A549 (cell line): Measurements from ENCODE around the gene PDZK1IP1. TPM values are rescaled to one million over a fixed set of nuclear protein-coding genes. Genes with fewer than 3 reads are reported as not detected.
A peak's percentile ranks its signal among the peaks of the same experiment; 100 is the strongest.

ENCODE experiments used
- ATAC-seq, 2 experiments: fragments of 200-7000 bp in 1 of 2; fragments of >200 bp in 1 of 2; cut with Nextera tagmentation in 1 of 2; cut with Tn5 transposase in 1 of 2; 3 replicates each; pipeline versions ENCODE4 v1.8.0 to v1.9.1; 2018 to 2020; ENCODE audit warnings: mild to moderate bottlenecking in 1 of 2, moderate library complexity in 1 of 2
- CTCF ChIA-PET: fragments of 300-600 bp; sonication (Branson Sonifier 250); formaldehyde crosslinking; extraction: SDS; loops from one replicate; lab custom pipeline; 2021; ENCODE audit warnings: antibody characterized with exemption, inconsistent platforms; lab: Yijun Ruan, JAX
- POLR2A ChIA-PET: fragments of 350-600 bp; formaldehyde crosslinking; extraction: SDS; loops from one replicate; lab custom pipeline; 2021; ENCODE audit warnings: antibody characterized with exemption, inconsistent platforms; lab: Yijun Ruan, JAX
- DNase-seq, 2 experiments: peaks; one replicate each; pipeline versions ENCODE4 v3.0.0 to v3.0.0-alpha.2; 2011 to 2016; ENCODE audit warnings: low read depth in 1 of 2, low spot score in 1 of 2
- FAIRE-seq: peaks from 2 replicates; lab custom pipeline; 2011; peaks lifted over from hg19 to GRCh38; lab: Jason Lieb, UNC
- H3K27ac ChIP-seq, 2 experiments: fragments of >200 bp; sonication (Bioruptor Twin); formaldehyde crosslinking; 3 replicates each; pipeline ENCODE4 v1.5.1; 2016 to 2017
- H3K4me1 ChIP-seq: fragments of >200 bp; sonication (Bioruptor Twin); formaldehyde crosslinking; 3 replicates; pipeline ENCODE4 v1.6.1; 2016
- H3K4me2 ChIP-seq: fragments of >200 bp; sonication (Bioruptor Twin); formaldehyde crosslinking; 3 replicates; pipeline ENCODE4 v1.6.1; 2016
- H3K4me3 ChIP-seq: fragments of >200 bp; sonication (Bioruptor Twin); formaldehyde crosslinking; 3 replicates; pipeline ENCODE4 v1.5.1; 2016
- H3K9me3 ChIP-seq: fragments of >200 bp; sonication (Bioruptor Twin); formaldehyde crosslinking; 3 replicates; pipeline ENCODE4 v1.6.1; 2016
- BHLHE40 ChIP-seq: IDR thresholded peaks from 2 replicates; pipeline ENCODE4 v1.6.1; 2012; ENCODE audit warnings: low read depth, low read length, inconsistent platforms
- CBX2 ChIP-seq: fragments of 200-600 bp; sonication (generic); IDR thresholded peaks from 2 replicates; pipeline ENCODE4 v1.6.1; 2016; ENCODE audit warnings: low read depth, mild to moderate bottlenecking, borderline replicate concordance
- CBX8 ChIP-seq: fragments of 200-600 bp; sonication (generic); IDR thresholded peaks from 2 replicates; pipeline ENCODE4 v1.6.1; 2016
- CHD2 ChIP-seq: fragments of 150-350 bp; IDR thresholded peaks from 2 replicates; pipeline ENCODE4 v1.6.1; 2014; ENCODE audit warnings: low read length; ENCODE audit not compliant: partially characterized antibody
- CHD4 ChIP-seq: fragments of 200-600 bp; sonication (generic); IDR thresholded peaks from 2 replicates; pipeline ENCODE4 v1.6.1; 2016; ENCODE audit warnings: antibody characterized with exemption, mild to moderate bottlenecking, borderline replicate concordance
- ESRRA ChIP-seq: fragments of 150-350 bp; IDR thresholded peaks from 2 replicates; pipeline ENCODE4 v1.6.1; 2014; ENCODE audit warnings: mild to moderate bottlenecking, low read length, borderline replicate concordance
- FOSB ChIP-seq: fragments of 250-450 bp; sonication (Bioruptor Pico); IDR thresholded peaks from 2 replicates; pipeline ENCODE4 v1.5.0; 2020; ENCODE audit warnings: mild to moderate bottlenecking, moderate library complexity
- FOXS1 ChIP-seq: fragments of 250-450 bp; sonication (Bioruptor Pico); IDR thresholded peaks from 2 replicates; pipeline ENCODE4 v1.5.0; 2020; ENCODE audit warnings: mild to moderate bottlenecking, moderate library complexity
- GATA3 ChIP-seq: IDR thresholded peaks from 2 replicates; pipeline ENCODE4 v1.6.1; 2012; ENCODE audit warnings: borderline replicate concordance
- HDAC2 ChIP-seq: fragments of 200-600 bp; sonication (generic); IDR thresholded peaks from 2 replicates; pipeline ENCODE4 v1.6.1; 2016
- HEYL ChIP-seq: fragments of 250-450 bp; sonication (Bioruptor Pico); IDR thresholded peaks from 2 replicates; pipeline ENCODE4 v1.8.0; 2021; ENCODE audit warnings: mild to moderate bottlenecking, moderate library complexity
- HOXB13 ChIP-seq: fragments of 250-450 bp; sonication (Bioruptor Pico); IDR thresholded peaks from 2 replicates; pipeline ENCODE4 v1.5.0; 2020; ENCODE audit warnings: low read depth, mild to moderate bottlenecking, moderate library complexity
- HOXB5 ChIP-seq: fragments of 250-450 bp; sonication (Bioruptor Pico); IDR thresholded peaks from 2 replicates; pipeline ENCODE4 v1.5.0; 2020; ENCODE audit warnings: mild to moderate bottlenecking, moderate library complexity
- NR3C1 ChIP-seq: fragments of >200 bp; sonication (Bioruptor Twin); formaldehyde crosslinking; IDR thresholded peaks from 3 replicates; pipeline ENCODE4 v1.6.1; 2017
- PHF8 ChIP-seq: fragments of 200-600 bp; sonication (generic); IDR thresholded peaks from 2 replicates; pipeline ENCODE4 v1.6.1; 2016; ENCODE audit warnings: low read depth, mild to moderate bottlenecking, antibody characterized with exemption, moderate library complexity, borderline replicate concordance
- RAD21 ChIP-seq, 2 experiments: fragments of >200 bp in 1 of 2; sonication (Bioruptor Twin) in 1 of 2; formaldehyde crosslinking in 1 of 2; IDR thresholded peaks in 1 of 2; conservative IDR thresholded peaks in 1 of 2; 2 replicates in 1 of 2; 3 replicates in 1 of 2; pipeline ENCODE4 v1.6.1; 2012 to 2018; ENCODE audit warnings: inconsistent platforms in 1 of 2
- RARB ChIP-seq: fragments of 250-450 bp; sonication (Bioruptor Pico); IDR thresholded peaks from 2 replicates; pipeline ENCODE4 v1.8.0; 2021; ENCODE audit warnings: mild to moderate bottlenecking, moderate library complexity
- RCOR1 ChIP-seq: fragments of 150-350 bp; IDR thresholded peaks from 2 replicates; pipeline ENCODE4 v1.6.1; 2014; ENCODE audit warnings: antibody characterized with exemption, low read length, low read depth
- RFX5 ChIP-seq: fragments of 450-650 bp; IDR thresholded peaks from 2 replicates; pipeline ENCODE4 v1.7.1; 2014; ENCODE audit warnings: antibody characterized with exemption, mild to moderate bottlenecking, moderate library complexity
- TP53 ChIP-seq: fragments of 250-450 bp; sonication (Bioruptor Pico); IDR thresholded peaks from 2 replicates; pipeline ENCODE4 v1.5.0; 2021; ENCODE audit warnings: mild to moderate bottlenecking, moderate library complexity
- WGBS: methylation state at CpG from one replicate; pipeline ENCODE4 v1.1.6; 2017; ENCODE audit errors: missing lambda C conversion rate; 5-methylcytosine and 5-hydroxymethylcytosine counted together
- polyA plus RNA-seq, 4 experiments: library from polyadenylated mRNA; depleted of rRNA in 3 of 4; stranded (reverse); fragments of >200 nt; fragmentation: RNase III in 1 of 4; extraction: RNeasy Plus Mini Kit Qiagen cat#74134 plus additional on column Dnase treatment in 1 of 4; gene quantifications; 2 replicates in 3 of 4; 3 replicates in 1 of 4; pipeline ENCODE4 v1.2.3, GENCODE V29; 2011 to 2017
- TF ChIP-seq, protein P1 (sequence below): IDR thresholded peaks from 2 replicates; pipeline ENCODE4 v1.6.1; 2012
- TF ChIP-seq, protein P2 (sequence below): fragments of >200 bp; sonication (Bioruptor Twin); formaldehyde crosslinking; IDR thresholded peaks from 3 replicates; pipeline ENCODE4 v1.6.1; 2016

PDZK1IP1 gene
- polyA plus RNA-seq, 2 of the 4 experiments (the other 2 are of a cell fraction): 2.2 to 6.4 TPM

GRCh38 chr1:47226121-47226838 lies 36.4 kb upstream of the PDZK1IP1 start:
- CTCF ChIA-PET: interaction anchor here (0.6 kb wide), 1 partner anchor 100 kb away, joined by 3 read pairs; no protein-coding TSS in a partner anchor
- POLR2A ChIA-PET: no interaction called here
- no peak for ATAC-seq
- Histone ChIP-seq H3K27ac (no peak overlapping the region), H3K4me2 (no peak overlapping the region), H3K4me1 (peaks cover 3% of the 10 kb centered on the region; the same call in 1 of the 3 replicates), H3K9me3 (no peaks in the 10 kb centered on the region), H3K4me3 (no peak overlapping the region)
- 77% methylated on average over 18 of the region's 19 CpGs for WGBS
- TF ChIP-seq, protein P1, sequence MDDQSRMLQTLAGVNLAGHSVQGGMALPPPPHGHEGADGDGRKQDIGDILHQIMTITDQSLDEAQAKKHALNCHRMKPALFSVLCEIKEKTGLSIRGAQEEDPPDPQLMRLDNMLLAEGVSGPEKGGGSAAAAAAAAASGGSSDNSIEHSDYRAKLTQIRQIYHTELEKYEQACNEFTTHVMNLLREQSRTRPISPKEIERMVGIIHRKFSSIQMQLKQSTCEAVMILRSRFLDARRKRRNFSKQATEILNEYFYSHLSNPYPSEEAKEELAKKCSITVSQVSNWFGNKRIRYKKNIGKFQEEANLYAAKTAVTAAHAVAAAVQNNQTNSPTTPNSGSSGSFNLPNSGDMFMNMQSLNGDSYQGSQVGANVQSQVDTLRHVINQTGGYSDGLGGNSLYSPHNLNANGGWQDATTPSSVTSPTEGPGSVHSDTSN: no peak
- TF ChIP-seq FOSB (CRISPR knock-in tag) (no peak), RARB (CRISPR knock-in tag) (no peak), HOXB13 (CRISPR knock-in tag) (no peak), HDAC2 (no peak), CBX8 (no peak), HOXB5 (CRISPR knock-in tag) (no peak), TP53 (CRISPR knock-in tag) (no peak), BHLHE40 (no peak), CHD4 (no peak), ESRRA (no peak), RCOR1 (no peak), CBX2 (no peak), NR3C1 (no peak), CHD2 (no peak), FOXS1 (CRISPR knock-in tag) (no peak), GATA3 (no peak)
- DNase-seq: no peak
- FAIRE-seq: no peak

- TF ChIP-seq PHF8 (no peak), RFX5 (no peak)
- TF ChIP-seq, all 56 proteins: peak for 0
- Histone ChIP-seq H3K9me3 (no peaks in the 10 kb centered on the region), H3K4me2 (peak overlapping the region; percentile 82), H3K4me1 (no peaks in the 10 kb centered on the region), H3K27ac (peak overlapping the region in 1 of 2 experiments; percentile 66; a peak in 3 of 6 replicates), H3K4me3 (peak overlapping the region; percentile 37)
- no peak for FAIRE-seq
- DNase-seq: no peak
- ChIA-PET POLR2A (no interaction called here), CTCF (interaction anchor here (0.6 to 1.1 kb wide), 2 partner anchors 33 to 101 kb away, joined by 3 to 4 read pairs; no protein-coding TSS in a partner anchor)
- ATAC-seq: peak in 1 of 2 experiments; percentile 34; a peak in 2 of 6 replicates
- WGBS: 69% methylated on average over 9 of the region's 79 CpGs
These were observed 35.7 kb upstream of the PDZK1IP1 start for GRCh38 chr1:47225430-47226100.

GRCh38 chr1:47224676-47225399 lies 35.0 kb upstream of the PDZK1IP1 start:
- Histone ChIP-seq H3K4me3 (peak overlapping the region; percentile 37), H3K9me3 (no peaks in the 10 kb centered on the region), H3K4me2 (peak overlapping the region; percentile 82), H3K4me1 (no peaks in the 10 kb centered on the region), H3K27ac (peak overlapping the region in 1 of 2 experiments; percentile 66; a peak in 3 of 6 replicates)
- TF ChIP-seq RAD21 (conservative IDR thresholded peaks at IDR 0.05 in 1 of 2, IDR thresholded peaks at IDR 0.05 in 1 of 2): no peak
- TF ChIP-seq, protein P2, sequence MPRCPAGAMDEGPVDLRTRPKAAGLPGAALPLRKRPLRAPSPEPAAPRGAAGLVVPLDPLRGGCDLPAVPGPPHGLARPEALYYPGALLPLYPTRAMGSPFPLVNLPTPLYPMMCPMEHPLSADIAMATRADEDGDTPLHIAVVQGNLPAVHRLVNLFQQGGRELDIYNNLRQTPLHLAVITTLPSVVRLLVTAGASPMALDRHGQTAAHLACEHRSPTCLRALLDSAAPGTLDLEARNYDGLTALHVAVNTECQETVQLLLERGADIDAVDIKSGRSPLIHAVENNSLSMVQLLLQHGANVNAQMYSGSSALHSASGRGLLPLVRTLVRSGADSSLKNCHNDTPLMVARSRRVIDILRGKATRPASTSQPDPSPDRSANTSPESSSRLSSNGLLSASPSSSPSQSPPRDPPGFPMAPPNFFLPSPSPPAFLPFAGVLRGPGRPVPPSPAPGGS: no peak
- no peak for TF ChIP-seq HEYL (CRISPR knock-in tag)
- ChIA-PET POLR2A (no interaction called here), CTCF (interaction anchor here (1.1 kb wide), 2 partner anchors 32 to 52 kb away, joined by 3 to 4 read pairs; no protein-coding TSS in a partner anchor)
- FAIRE-seq: no peak
- ATAC-seq: peak in 1 of 2 experiments; percentile 11; a peak in 2 of 6 replicates
- WGBS: 62% methylated on average over 20 of the region's 30 CpGs
- DNase-seq: no peak
